GM12865 (cell line): ENCODE measurements around the gene ADCY3.
A peak's percentile ranks its signal among the peaks of the same experiment; 100 is the strongest.

Experiments used
- DNase-seq: peaks from one replicate; pipeline ENCODE4 v3.0.0; 2010; ENCODE audit warnings: low read depth
- H3K4me3 ChIP-seq: 2 replicates; pipeline ENCODE4 v1.5.1; 2011; ENCODE audit warnings: mild to moderate bottlenecking, low read depth, low read length, control low read depth
- CTCF ChIP-seq: IDR thresholded peaks from 2 replicates; pipeline ENCODE4 v1.5.1; 2011; ENCODE audit warnings: low read length, control low read depth, low read depth, inconsistent platforms; ENCODE audit not compliant: insufficient read depth; ENCODE audit errors: missing control alignments

The ADCY3 gene

DNA sequence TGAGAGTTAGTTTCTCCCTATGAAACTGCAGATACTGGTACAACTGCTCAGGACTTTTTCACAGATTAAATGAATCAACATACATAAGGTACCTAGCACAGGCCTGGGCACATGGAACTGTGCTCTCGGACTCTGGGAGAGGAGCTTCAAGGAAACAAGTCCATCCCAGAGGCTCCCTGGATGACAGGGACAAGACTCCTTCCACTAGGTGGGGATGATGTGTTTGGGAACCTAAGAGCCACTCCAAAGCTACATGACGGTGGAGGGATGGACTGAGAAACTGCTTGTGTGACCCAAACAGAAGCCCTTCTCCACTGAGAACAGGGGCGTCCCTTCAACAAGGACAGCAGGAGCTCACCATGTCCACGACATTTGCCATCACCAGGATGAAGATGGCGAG is 89.7 kb downstream of the ADCY3 start:
- no peak for DNase-seq
- H3K4me3 ChIP-seq = no peak overlapping the region
- no peak for TF ChIP-seq CTCF

DNA sequence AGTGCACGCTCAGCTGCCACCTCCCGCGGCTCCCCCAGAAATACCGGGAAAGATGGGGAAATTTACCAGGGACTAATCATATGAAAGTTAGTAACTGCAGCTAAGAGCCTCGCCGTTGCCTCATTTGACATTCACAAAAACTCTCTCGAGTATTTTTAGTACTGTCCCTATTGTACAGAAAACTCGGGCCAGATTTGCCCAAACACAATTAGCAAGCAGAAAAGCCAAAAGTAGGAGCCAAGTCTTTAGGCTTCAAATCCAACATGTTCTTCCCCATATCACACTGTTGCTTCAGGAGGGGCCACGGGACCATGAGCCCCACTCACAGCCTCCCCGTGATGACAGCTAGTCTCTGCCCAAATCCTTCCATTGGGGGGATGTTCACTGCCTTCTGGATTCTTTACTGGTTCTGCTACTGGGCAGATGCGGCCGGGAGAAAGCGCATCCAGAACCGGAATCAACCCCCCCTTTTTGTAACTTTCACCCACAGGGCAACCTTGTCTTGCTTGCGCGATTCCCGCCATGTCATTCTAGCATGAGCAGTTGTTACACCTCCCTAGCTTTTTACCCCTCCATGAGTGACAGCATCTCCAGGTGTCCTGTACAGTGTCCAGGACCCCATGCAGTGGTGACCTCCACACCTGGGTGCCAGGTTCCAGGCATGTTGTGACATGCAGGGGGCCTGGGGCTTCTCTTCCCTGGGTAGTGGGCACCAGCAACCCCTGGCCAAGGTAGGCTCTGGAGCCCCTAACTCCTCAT is 91.6 kb downstream of the ADCY3 start:
- no peak for DNase-seq
- no peak for TF ChIP-seq CTCF
- no peak overlapping the region for H3K4me3 ChIP-seq

DNA sequence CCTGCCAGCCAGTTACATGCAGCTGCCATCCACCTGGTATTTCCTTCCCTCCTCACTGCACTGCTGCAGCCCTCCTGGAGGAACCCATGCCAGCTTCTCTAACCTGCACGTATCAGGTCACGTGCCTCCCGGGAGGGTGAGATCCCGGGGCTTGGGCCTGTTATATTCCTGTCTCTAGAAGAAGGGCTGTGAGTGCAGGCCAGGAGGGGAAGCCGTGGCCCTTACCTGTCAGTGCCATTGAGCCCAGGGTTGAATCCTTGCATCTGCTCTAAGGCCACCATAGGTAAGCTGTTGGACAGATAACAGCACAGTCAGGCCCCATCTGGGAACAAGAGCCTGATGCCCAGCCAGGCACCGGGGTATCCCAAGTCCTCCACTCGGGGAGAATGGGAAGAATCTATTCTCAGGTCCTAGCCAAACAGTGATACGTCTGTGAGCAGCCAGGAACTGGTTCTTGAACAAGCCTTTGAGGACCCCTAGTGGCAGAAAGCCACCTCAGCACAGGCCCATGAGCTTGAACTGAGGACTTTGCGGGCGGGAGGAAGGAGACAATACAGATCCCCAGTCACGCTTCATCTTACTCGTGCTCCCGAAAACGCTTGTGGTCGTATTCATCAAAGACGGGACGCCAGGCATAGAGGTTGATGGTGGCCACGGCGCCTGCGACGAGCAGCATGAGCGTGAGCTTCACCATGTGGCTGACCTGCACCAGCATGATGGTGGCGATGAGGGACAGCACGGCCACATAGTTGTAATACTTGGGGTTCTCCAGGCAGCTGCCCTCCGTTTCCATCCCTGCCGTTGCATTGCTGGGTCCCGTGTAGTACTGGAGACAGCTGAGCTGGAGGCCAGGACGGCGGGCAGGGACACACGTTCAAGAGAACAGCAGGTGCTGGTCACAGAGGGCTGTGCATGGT is 92.5 kb downstream of the ADCY3 start:
- no peak overlapping the region for H3K4me3 ChIP-seq
- TF ChIP-seq CTCF = peak; percentile 90
- peak; percentile 88 for DNase-seq

DNA sequence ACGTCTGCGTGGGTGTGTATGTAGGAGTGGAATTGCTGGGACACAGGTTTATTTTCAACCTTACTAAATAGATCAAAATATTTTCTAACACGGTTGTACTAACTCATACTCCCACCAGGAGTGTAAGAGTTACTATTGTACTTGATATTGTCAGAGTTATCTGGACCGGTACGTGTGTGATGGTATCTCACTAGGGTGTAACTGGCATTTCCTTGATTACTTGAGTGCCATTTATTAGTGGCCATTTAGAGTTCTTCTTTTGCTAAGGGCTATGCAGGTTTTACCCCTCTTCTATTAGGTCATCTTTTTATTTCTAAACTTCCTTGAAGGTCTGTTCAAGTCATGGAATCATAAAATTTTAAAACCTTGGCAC is 93.3 kb downstream of the ADCY3 start:
- no peak overlapping the region for H3K4me3 ChIP-seq
- DNase-seq = no peak
- no peak for TF ChIP-seq CTCF

GRCh38 chr2:24825883-24826772 is 93.9 kb downstream of the ADCY3 start:
- no peak overlapping the region for H3K4me3 ChIP-seq
- no peak for TF ChIP-seq CTCF
- DNase-seq = no peak
